NCI-H2081 (cell line): ENCODE measurements around the gene DKK1.

ENCODE experiments used
- DNase-seq, 2 experiments: peaks; one replicate each; lab custom pipeline; 2025; lab: John Stamatoyannopoulos, UW

Gene DKK1, protein sequence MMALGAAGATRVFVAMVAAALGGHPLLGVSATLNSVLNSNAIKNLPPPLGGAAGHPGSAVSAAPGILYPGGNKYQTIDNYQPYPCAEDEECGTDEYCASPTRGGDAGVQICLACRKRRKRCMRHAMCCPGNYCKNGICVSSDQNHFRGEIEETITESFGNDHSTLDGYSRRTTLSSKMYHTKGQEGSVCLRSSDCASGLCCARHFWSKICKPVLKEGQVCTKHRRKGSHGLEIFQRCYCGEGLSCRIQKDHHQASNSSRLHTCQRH

DNA sequence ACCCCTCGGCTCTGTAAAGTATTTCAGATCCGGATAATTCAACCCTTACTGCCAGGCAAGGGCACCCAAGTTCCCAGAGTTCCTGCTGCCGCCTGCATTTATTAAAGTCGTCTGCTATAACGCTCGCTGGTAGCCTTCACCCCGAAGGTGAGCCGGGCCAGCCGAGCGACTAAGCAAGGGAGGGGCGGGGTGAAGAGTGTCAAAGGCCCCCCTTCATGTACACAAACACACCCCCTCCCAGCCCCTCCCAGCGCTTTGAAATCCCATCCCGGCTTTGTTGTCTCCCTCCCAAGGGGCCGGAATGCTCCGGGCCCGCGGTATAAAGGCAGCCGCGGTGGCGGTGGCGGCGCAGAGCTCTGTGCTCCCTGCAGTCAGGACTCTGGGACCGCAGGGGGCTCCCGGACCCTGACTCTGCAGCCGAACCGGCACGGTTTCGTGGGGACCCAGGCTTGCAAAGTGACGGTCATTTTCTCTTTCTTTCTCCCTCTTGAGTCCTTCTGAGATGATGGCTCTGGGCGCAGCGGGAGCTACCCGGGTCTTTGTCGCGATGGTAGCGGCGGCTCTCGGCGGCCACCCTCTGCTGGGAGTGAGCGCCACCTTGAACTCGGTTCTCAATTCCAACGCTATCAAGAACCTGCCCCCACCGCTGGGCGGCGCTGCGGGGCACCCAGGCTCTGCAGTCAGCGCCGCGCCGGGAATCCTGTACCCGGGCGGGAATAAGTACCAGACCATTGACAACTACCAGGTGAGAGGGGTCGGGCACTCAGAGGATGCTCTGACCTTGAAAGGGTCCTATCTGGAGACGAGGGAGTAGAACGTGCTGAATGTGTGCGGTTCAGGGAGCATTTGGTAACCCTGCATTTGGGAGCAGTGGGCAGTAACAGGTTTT lies at the start of gene DKK1:
TSS of gene DKK1 (plus strand) at position 349 of the 889 bp plus-strand sequence. CDS start at position 503, 154 bp downstream.
- DNase-seq: no peak

DNA sequence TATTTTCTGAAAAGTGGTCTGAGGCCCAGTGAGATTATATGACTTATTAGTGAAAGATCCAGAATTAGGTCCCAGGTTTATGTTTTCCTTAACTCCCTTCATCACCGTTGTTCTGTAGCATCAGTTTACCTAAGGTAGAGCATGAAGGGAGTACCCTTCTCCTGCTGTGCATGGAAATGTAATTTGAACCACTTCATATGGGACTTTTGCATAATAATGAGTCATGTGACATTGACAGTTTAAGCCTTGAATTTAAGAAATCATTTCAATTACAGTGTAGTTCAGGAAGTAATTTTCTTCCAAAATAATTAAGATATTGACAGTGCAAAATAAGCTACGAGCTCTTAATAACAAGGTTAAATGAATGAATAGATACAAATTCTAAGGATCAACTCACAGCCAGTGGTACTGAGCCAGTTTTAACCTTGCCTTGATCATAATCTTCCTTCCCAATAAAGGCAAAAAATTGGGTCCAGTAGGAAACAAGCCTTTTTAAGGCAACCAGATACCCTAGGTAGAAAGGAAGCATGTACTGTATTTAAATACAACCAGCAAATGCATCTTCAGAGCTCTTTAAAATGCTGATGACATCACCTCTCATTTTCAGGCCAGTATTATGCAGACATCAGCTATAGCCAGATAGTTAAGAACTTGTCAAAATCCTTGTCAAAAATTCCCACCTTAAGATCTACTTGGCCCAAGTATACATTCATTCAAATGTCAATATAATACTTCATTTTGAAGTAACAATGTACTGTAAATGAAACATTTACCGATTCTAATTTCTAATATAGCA lies 48.8 kb upstream of the DKK1 start:
- no peak for DNase-seq

DNA sequence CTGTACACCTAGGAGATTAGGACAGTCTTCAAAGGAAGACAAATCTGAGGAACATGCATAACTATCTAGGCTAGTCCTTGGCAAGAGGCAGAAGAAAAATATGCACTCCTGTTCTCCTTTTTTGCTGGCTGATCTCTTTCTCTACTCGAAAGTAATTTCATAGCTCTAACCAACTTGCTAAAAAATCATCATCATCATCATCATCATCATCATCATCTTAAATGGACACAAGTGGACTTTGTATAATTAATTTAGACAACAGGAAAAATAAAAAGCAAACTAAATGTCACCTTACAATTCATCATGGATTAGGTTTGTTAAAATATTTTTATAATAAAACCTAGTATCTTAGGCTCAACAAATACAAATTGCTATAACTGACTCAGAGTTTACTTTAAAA lies 47.2 kb upstream of the DKK1 start:
- no peak for DNase-seq

DNA sequence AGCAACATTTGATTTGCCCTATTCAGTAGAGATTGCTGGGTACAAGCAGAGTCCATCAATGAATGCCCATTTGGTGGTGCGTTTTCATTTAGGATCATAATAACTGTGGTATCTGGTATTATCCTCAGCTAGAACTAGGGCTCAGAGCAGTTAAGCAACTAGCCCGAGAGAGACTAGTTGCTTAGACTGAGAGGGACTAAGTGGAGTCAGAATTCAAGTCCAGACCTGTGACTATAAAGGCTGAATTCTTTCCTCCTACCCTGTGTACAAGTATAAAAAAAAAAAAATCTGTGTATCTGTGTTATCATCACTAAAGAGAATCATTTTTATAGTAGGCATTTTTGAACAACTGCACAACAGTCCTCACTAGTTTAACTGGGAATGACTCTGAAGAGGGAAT lies 45.3 kb upstream of the DKK1 start:
- no peak for DNase-seq

DNA sequence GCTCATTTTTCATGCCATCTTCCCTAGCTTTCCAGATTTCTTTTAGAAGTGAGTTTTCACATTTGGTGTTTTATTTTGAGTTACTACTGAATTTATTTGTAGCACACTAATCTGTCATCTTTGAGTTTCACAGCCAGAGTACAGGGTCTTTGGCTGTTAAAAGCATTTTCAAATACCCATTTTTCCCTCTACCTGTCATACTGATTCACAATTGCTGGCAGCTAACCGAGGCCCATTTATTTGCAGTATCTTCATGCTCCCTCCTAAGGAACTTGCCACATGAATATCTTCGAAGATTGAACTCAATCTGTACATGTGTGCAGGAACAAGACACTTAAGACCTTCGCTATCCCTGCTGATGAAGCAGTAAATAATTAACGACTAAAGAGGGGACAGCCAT lies 44.8 kb upstream of the DKK1 start:
- no peak for DNase-seq

DNA sequence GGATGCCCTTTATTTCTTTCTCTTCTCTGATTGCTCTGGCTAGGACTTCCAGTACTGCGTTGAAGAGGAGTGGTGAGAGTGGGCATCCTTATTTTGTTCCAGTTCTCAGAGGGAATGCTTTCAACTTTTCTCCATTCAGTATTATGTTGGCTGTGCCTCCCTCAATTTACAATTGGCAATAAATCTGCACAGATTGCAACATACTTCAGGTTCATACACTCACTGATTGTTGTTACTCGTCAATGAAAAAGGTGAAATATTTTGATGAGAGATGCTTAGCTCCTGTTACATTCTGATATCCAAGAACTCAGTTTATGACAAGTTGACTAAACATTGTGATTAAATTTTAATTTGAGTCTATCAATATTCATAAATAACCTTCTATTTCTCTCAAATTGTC lies 37.9 kb upstream of the DKK1 start:
- no peak for DNase-seq

DNA sequence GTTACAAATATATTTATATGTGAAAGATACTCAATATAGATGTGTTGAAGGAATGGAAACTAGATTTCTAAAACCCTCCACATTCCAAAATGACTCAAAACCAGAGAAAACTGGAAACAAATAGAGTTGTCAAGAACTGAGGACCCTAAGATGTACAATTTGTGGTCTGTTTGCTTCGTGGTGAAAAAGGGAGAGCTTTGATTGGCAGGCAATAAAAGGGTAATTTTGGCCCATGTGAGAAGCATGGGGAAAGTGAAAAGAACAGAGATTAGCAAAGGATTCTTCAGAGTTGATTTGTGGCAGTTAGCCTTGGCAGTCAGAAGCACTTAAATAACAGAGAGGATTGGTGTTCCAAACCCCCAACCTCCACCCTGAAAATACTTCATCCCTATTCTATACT lies 37.1 kb upstream of the DKK1 start:
- DNase-seq: no peak

DNA sequence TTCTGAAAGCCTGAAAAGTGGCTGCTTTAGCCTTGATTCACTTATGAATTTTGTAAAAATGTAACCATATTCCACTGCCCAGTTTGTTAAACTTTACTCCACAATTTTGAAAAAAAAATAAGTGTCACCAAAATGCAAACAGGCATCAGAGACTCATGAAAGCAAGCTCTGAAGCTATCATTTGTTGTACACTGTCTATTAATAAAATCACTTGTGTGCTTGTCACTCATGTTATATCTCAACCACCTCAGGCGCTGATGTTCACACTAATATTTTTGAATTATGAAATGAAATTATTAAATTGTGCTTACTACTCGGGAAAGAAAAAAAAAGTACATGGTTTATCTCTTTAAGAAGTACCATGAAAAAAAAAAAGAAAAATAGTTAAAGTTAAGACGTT lies 34.5 kb upstream of the DKK1 start:
- no peak for DNase-seq

DNA sequence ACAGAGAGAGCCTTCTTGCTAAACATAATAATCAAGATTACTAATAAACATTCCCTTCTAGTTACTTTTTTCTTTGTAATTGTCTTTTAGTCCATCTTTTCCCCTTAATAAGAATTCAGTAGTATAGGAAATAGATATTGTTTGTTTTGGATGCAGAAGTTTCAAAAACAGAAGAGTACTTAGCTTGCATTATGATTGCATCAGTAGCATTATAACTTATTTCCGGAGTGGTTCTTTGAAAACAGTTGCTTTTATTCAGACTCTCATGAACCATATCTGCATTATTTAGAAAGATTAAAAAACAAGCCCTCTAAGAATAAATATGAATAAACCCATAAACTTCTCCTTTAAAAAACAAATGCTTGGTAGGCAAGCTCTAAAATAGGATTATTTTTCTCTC lies 34.0 kb upstream of the DKK1 start:
- DNase-seq: no peak

DNA sequence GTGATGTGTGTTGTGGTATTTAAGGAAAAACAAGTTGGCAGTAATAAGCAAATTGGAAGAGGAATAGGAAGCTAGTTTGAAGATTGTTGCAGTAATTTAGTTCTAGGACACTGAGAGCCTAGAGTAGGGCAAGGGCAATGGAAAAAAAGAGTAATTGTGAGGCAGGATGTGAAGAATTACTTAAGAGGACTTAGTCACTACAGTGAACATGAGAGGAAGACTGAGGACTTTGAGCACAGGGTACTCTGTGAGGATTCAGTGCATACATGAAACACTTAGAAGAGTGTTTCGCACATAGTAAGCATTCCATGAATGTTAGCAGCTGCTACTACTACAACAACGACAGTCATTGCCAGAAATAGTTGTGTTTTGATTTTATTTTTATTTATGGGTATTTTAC lies 30.9 kb upstream of the DKK1 start:
- DNase-seq: no peak

DNA sequence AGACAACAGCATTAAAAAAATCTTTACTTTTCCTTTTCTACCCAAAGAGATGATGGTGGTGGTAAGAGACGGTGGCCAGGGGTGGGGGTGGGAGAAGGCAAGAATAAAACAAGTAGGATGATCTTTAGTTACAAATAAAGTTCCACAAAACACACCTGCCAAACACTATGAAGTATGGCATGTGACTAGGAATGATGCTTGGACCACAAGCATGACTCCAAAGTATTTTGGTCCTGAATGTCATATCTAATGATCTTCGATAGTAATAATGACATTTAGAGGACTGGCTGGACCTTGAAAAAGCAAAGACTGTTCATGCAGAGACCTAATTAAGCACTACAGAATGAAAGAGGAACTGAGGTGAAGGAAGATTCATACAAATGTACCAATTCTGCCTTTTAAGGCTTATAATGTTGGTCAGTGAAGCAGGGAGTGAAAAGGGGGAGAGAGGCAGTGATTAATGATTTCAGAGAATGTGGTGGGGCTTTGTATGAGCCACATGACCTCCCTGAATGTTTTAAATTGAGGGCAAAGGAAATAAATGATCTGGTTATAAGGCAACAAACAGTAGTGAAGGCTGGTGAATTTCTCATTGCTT lies 29.6 kb upstream of the DKK1 start:
- DNase-seq: no peak

DNA sequence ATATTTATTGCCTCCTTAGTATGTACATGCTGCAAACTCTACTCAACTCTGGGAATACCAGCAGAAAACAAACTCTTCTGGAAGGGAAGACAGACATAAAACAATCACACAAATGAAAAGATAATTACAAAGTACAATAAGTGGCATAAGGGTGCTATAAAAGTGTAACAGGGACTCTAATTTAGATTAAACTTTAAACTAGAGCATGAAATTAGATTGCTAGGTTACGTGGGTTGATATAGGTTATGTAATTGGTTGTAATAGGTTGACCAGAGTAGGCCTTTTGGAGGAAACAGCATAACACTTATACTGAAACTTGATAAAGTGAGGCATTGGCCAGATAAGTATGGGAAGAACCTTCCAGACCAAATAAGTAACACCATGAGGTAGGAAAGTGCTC lies 26.2 kb upstream of the DKK1 start:
- DNase-seq: no peak

DNA sequence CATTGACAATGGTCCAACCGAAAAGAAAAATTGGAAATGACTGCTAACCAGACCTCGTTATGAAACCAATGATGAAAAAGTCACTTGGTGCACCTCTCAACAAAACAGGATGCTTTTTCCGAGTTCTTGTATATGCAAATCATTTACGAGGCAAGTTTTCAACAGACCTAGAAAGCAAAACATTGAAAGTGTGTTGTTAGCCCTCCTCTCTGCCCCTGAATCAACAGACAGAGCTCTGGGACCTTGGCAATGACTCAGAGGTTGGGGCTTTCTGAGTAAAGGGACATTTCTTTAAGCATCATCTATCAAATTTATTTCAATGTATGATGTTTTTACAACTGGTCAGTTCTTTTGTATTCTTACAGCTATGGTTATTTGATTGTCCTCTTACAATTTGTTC lies 16.3 kb upstream of the DKK1 start:
- no peak for DNase-seq

DNA sequence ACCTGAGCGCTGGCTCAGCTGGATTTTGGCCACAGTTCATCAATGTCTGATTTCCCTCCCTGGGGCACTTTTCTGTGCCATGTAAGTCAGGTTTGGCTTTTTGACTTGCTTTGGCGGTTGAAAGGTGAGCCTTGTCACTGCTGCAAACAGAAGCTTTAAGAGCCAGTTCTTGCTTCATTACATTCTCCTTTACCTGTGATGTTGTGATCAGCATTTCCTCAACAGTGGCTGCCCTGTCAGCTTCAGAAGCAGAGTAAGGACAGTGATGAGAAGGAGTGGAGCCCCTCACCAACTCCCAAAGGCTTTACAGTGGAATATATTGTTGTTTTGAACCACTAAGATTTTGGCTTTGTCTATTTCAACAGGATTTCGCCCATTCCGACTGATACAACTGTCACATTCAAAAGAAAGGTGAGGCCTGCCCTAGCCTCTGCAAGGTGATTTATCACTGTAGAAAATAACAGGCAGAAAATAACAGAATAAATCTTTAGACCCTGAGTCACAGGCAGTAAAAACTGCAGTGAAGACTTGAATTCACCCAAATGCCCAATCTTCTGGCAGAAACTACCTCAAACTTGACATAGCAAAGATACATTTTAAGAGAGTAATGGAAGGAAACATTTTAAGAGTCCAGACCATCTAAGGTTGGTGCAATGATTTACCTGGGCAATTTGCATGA lies 13.3 kb upstream of the DKK1 start:
- DNase-seq: no peak

DNA sequence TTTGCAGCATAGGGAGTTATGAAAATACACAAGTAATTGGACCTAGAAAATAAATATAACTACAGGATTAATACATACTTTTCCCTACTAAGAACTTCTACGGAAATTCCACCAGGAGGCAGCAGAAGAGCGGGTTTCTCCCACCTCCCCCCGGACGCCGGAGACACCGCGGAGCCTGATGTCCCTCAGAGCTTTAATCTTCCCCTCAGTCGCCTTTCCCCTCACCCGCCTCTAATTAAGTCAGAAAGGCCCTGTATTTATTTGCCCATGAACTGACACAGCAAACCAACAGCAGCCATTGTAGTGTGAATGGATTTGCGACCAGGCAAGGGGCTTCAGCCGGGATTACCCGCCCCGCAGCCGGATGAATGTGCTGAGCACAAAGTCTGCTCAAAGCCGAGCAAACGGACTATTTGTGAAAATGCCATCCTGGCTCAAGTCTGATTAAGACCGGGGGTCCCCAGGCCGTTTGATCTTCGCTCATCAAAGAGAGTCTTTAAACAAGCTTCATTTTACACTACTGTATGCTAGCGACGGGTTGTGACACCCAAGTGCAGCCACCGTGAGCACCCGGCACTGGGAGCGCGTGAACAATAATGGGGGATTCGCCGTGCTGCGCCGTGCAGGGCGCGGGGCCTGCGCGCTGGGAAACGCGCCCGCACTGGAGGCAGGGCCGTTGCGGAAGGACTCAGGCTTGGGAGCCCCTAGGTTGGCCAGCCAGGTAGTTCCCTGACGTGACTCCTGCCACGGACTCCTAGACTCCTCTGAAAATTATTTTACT lies 5.6 kb upstream of the DKK1 start:
- peak; percentile 17 to 18 for DNase-seq

DNA sequence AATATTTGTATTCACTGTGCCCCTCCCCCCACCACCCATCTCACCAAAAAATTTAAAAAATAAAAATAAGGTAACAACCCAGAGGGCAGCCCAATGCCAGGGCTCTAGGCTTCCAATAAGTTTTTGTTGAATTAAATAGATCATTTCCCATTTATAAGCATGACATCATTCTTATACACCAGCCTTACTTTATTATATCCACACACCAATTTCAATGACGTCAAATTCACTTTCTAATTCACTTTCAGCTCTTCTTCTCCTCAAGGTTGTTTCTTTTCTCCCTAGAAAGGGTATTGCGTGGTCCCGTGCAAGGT lies 1.2 kb upstream of the DKK1 start:
- no peak for DNase-seq

DNA sequence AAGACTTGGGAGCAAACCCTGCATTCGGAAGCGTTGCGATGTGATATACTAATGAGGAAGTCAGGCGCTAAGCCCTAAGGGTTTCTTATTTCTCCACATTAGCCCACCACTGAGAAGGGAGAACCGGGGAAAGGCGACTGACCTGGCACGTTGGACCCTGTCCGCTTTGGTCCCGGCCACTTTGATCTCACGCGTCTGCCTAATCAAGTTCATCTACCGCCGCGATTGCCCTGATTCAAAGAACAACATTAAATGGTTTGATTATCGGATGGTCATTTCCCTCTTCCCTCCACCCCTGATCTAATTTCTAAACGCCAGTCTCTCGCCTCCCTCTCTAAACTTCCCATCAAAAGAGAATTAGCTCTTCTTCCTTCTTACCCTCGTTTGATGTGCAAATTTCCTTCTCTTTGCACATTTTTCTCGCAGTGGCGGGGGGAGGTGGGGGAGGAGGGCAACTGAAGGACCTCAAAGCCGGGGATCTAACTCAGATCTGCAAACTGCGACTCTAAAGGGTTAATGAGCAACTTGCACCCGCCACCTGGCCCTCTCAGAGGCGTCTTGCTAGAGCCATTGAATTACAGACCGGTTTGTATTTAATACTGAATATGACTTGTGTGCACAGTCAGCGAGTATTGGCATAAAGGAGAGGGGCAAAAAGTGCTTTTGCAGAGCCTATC lies 687 bp upstream of the DKK1 start:
- DNase-seq: no peak

DNA sequence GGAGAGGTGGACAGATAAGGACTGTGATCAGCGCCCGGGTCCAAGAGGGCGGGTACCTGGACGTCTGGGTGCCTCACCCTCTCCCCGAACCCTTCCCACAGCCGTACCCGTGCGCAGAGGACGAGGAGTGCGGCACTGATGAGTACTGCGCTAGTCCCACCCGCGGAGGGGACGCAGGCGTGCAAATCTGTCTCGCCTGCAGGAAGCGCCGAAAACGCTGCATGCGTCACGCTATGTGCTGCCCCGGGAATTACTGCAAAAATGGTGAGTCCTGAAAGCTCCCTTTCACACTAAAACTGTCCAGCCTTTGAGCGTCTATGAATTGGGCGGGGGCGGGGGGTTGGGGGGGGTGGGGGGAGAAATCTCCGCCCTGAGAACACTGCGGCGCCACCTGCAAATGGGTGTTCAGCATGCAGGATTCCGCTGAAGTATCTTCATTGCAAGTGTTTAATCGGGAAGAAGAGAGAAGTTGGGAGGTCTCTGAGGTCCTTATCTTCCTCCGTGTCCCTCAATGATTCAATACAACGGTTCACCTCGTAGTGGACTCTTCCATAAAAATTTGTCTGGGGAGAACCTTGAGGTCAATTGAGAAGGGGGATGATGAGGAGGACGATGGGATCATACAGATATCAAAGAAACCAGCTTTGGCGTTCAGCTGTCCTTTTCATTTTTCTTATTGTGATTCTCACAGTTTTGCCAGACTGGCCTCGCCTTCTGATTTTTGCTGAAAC lies 906 bp downstream of the DKK1 start:
- DNase-seq: no peak

DNA sequence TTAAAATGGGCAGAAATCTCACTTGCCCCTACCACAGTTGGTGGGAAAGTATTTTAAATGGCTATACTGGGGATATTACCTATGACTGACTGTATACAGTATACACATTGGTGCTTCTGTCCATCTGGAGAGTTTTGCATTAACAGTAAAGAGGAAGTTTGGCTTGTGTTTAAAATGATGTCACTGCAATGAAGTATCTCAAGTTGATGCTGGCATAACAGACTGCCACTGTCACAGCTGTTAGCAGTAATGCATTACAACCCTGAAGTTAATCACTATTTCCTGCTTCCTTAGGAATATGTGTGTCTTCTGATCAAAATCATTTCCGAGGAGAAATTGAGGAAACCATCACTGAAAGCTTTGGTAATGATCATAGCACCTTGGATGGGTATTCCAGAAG lies 1.9 kb downstream of the DKK1 start:
- no peak for DNase-seq

DNA sequence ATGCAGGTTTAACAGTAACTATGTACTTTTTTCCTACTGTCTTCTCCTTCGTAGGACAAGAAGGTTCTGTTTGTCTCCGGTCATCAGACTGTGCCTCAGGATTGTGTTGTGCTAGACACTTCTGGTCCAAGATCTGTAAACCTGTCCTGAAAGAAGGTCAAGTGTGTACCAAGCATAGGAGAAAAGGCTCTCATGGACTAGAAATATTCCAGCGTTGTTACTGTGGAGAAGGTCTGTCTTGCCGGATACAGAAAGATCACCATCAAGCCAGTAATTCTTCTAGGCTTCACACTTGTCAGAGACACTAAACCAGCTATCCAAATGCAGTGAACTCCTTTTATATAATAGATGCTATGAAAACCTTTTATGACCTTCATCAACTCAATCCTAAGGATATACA lies 2.4 kb downstream of the DKK1 start:
- no peak for DNase-seq
